Endothelial cell (in vitro differentiated cells): ENCODE measurements around the gene LRG1. TPM values are rescaled to one million over a fixed set of nuclear protein-coding genes. Genes with fewer than 3 reads are reported as not detected.

Source experiments
- DNase-seq: peaks from one replicate; pipeline ENCODE4 v3.0.0; 2021; ENCODE audit warnings: low spot score
- H3K27ac Mint-ChIP-seq: one replicate; pipeline ENCODE4 v1.8.0; 2021; ENCODE audit warnings: mixed read lengths, inconsistent platforms; ENCODE audit not compliant: unreplicated experiment
- H3K27me3 Mint-ChIP-seq: one replicate; pipeline ENCODE4 v1.8.0; 2021; ENCODE audit warnings: mild to moderate bottlenecking, moderate library complexity, mixed read lengths, inconsistent platforms; ENCODE audit not compliant: unreplicated experiment
- H3K36me3 Mint-ChIP-seq: one replicate; pipeline ENCODE4 v1.8.0; 2021; ENCODE audit warnings: mild to moderate bottlenecking, low read depth, mixed read lengths, inconsistent platforms; ENCODE audit not compliant: unreplicated experiment
- H3K4me1 Mint-ChIP-seq: one replicate; pipeline ENCODE4 v1.8.0; 2021; ENCODE audit warnings: mild to moderate bottlenecking, mixed read lengths, inconsistent platforms; ENCODE audit not compliant: unreplicated experiment
- H3K4me3 Mint-ChIP-seq: one replicate; pipeline ENCODE4 v1.8.0; 2021; ENCODE audit warnings: mild to moderate bottlenecking, mixed read lengths, inconsistent platforms; ENCODE audit not compliant: unreplicated experiment
- H3K9me3 Mint-ChIP-seq: one replicate; pipeline ENCODE4 v1.8.0; 2021; ENCODE audit warnings: mixed read lengths, inconsistent platforms; ENCODE audit not compliant: unreplicated experiment
- total RNA-seq: library from RNA; stranded (reverse); fragmentation: NEBNext Ultra II Directional; extraction: Animal tissue kit (Norgen Biotek cat#: 25700); gene quantifications from one replicate; pipeline ENCODE4 v1.2.1, GENCODE V29; 2021; ENCODE audit not compliant: unreplicated experiment
- TF ChIP-seq, protein P1 (sequence below): fragments of 200-600 bp; sonication (generic); IDR thresholded peaks from one replicate; pipeline ENCODE4 v1.5.0; 2021; ENCODE audit warnings: antibody characterized with exemption; ENCODE audit not compliant: unreplicated experiment

LRG1 gene
- total RNA-seq, 1 donor from 2014 or later, result 2.2 TPM

DNA sequence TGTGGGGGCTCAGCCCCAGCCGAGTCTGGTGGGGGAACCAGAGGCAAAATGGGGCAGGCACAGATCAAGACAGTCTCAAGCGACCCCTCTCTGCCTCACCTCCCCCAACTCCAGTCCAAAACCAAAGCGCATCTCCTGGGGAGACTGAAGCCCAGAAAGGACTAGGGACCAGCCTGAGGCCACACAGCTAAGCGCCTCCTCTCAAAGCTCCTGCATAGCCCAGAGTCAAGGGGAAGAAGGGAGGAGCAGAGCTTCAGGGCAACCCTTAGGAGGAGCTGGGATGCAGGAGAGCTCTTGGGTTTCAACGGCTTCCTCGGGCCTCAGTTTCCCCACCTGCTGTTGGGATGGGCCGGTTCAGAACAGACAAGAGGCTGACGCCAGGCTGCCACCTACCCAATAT is 39.6 kb upstream of the LRG1 start:
- Mint-ChIP-seq H3K4me1 (peaks cover 21% of the 10 kb centered on the region), H3K27me3 (peaks cover 21% of the 10 kb centered on the region), H3K4me3 (no peak overlapping the region), H3K9me3 (no peaks in the 10 kb centered on the region), H3K36me3 (no peaks in the 10 kb centered on the region), H3K27ac (no peak overlapping the region)
- DNase-seq, result no peak
- TF ChIP-seq, protein P1, sequence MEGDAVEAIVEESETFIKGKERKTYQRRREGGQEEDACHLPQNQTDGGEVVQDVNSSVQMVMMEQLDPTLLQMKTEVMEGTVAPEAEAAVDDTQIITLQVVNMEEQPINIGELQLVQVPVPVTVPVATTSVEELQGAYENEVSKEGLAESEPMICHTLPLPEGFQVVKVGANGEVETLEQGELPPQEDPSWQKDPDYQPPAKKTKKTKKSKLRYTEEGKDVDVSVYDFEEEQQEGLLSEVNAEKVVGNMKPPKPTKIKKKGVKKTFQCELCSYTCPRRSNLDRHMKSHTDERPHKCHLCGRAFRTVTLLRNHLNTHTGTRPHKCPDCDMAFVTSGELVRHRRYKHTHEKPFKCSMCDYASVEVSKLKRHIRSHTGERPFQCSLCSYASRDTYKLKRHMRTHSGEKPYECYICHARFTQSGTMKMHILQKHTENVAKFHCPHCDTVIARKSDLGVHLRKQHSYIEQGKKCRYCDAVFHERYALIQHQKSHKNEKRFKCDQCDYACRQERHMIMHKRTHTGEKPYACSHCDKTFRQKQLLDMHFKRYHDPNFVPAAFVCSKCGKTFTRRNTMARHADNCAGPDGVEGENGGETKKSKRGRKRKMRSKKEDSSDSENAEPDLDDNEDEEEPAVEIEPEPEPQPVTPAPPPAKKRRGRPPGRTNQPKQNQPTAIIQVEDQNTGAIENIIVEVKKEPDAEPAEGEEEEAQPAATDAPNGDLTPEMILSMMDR, result no peak

- H3K36me3 Mint-ChIP-seq, result no peaks in the 10 kb centered on the region
- DNase-seq, result no peak
- TF ChIP-seq, protein P1, result no peak
- no peak overlapping the region for H3K4me3 Mint-ChIP-seq
- peaks cover 21% of the 10 kb centered on the region for H3K27me3 Mint-ChIP-seq
- H3K27ac Mint-ChIP-seq, result no peak overlapping the region
- no peaks in the 10 kb centered on the region for H3K9me3 Mint-ChIP-seq
- peaks cover 21% of the 10 kb centered on the region for H3K4me1 Mint-ChIP-seq
Observed at GRCh38 chr19:4578552-4579248, 38.9 kb upstream of the LRG1 start.

DNA sequence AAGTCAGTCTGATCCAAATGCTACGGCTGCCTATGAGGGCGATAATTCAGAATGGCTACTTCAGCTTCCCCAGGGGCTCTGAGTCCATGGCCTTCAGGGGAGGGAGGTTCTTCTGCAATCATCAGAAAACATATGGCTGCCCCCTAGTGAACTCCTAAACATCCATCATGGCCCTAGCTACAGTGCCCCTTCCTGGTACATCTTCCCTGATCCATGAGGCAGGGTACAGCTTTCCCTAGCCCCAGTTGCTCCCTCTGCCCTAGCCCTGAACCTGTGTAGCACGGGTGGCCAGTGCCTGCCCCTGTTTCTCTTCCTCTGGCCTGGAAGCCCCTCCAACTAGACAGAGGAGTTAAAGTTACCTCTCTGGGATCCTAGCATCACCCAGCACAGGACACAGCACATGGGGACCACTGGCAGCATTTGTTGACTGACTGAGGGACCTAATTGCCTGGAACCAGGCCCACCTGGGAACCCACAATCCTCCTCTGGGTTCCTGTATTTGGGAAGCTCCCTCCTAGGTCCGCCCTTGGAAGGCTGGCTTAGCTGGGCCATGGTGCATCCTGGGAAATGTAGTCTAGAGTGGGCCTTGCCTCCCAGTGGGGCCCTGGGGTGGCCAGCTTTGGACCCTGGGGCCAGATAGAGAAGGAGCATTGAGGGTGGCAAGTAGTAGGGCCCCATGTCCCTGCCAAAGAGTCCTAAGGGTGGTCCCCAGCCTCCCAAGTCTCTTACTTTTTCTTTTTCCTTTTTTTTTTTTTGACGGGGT is 37.4 kb upstream of the LRG1 start:
- DNase-seq, result no peak
- H3K4me3 Mint-ChIP-seq, result no peak overlapping the region
- TF ChIP-seq, protein P1, result no peak
- H3K36me3 Mint-ChIP-seq, result no peaks in the 10 kb centered on the region
- peaks cover 18% of the 10 kb centered on the region for H3K4me1 Mint-ChIP-seq
- peaks cover 17% of the 10 kb centered on the region for H3K27me3 Mint-ChIP-seq
- no peaks in the 10 kb centered on the region for H3K9me3 Mint-ChIP-seq
- H3K27ac Mint-ChIP-seq, result no peak overlapping the region

- Mint-ChIP-seq H3K27ac (peak overlapping the region; percentile 75), H3K36me3 (no peaks in the 10 kb centered on the region), H3K9me3 (no peaks in the 10 kb centered on the region), H3K4me3 (no peak overlapping the region), H3K4me1 (peaks cover 14% of the 10 kb centered on the region), H3K27me3 (peaks cover 14% of the 10 kb centered on the region)
- TF ChIP-seq, protein P1, result peak; percentile 71
- peak; percentile 80 for DNase-seq
Observed at GRCh38 chr19:4576016-4576933, 36.4 kb upstream of the LRG1 start.
